Liver (tissue), 9 donors: ENCODE data around the gene C12orf60. TPM values are rescaled to one million over a fixed set of nuclear protein-coding genes. Genes with fewer than 3 reads are reported as not detected.

ENCODE experiments used
- DNase-seq: peaks from one replicate; pipeline ENCODE4 v3.0.0-alpha.2; 2017; ENCODE audit warnings: low spot score
- H3K27ac ChIP-seq, 2 donors: one replicate each; pipeline ENCODE4 v1.7.0; 2013; ENCODE audit warnings: inconsistent platforms in 2 of 2, low read length in 2 of 2, control low read depth in 1 of 2, low read depth in 1 of 2, mild to moderate bottlenecking in 1 of 2
- H3K27me3 ChIP-seq, 4 donors: one replicate each; pipeline versions ENCODE4 v1.6.1 to v1.7.0; 2013; ENCODE audit warnings: low read length in 3 of 4, inconsistent platforms in 1 of 4, mild to moderate bottlenecking in 1 of 4, moderate library complexity in 1 of 4; ENCODE audit not compliant: control insufficient read depth in 4 of 4, insufficient read depth in 4 of 4
- H3K36me3 ChIP-seq, 4 donors: one replicate each; pipeline versions ENCODE4 v1.6.1 to v1.7.0; 2013; ENCODE audit warnings: low read length in 3 of 4, mild to moderate bottlenecking in 3 of 4, low read depth in 1 of 4, moderate library complexity in 1 of 4; ENCODE audit not compliant: control insufficient read depth in 4 of 4, insufficient read depth in 3 of 4
- H3K4me1 ChIP-seq, 4 donors: one replicate each; pipeline versions ENCODE4 v1.6.1 to v1.7.0; 2013; ENCODE audit warnings: low read length in 3 of 4, mild to moderate bottlenecking in 3 of 4, moderate library complexity in 1 of 4; ENCODE audit not compliant: control insufficient read depth in 4 of 4, insufficient read depth in 4 of 4
- H3K4me3 ChIP-seq, 3 donors: one replicate each; pipeline versions ENCODE4 v1.6.1 to v1.7.0; 2013; ENCODE audit warnings: low read length in 3 of 3, control low read depth in 1 of 3, low read depth in 1 of 3, mild to moderate bottlenecking in 1 of 3
- H3K9ac ChIP-seq, 2 donors: one replicate each; pipeline ENCODE4 v1.7.0; 2013; ENCODE audit warnings: low read length in 2 of 2, mild to moderate bottlenecking in 2 of 2, moderate library complexity in 2 of 2, control low read depth in 1 of 2, low read depth in 1 of 2
- H3K9me3 ChIP-seq, 4 donors: one replicate each; pipeline versions ENCODE4 v1.6.1 to v1.7.0; 2013; ENCODE audit warnings: low read length in 3 of 4; ENCODE audit not compliant: control insufficient read depth in 4 of 4
- FOXA1 ChIP-seq: IDR thresholded peaks from 2 replicates; pipeline ENCODE4 v1.6.1; 2016; ENCODE audit warnings: antibody characterized with exemption
- GABPA ChIP-seq, 2 donors: IDR thresholded peaks in 1 of 2; conservative IDR thresholded peaks in 1 of 2; 2 replicates each; pipeline ENCODE4 v1.6.1; 2016; ENCODE audit warnings: antibody characterized with exemption in 2 of 2, mild to moderate bottlenecking in 1 of 2, moderate library complexity in 1 of 2
- HNF4A ChIP-seq, 2 donors: conservative IDR thresholded peaks; 2 replicates each; pipeline ENCODE4 v1.6.1; 2016; ENCODE audit warnings: antibody characterized with exemption in 2 of 2, mild to moderate bottlenecking in 2 of 2
- JUND ChIP-seq, 2 donors: IDR thresholded peaks; 2 replicates each; pipeline ENCODE4 v1.6.1; 2016; ENCODE audit warnings: antibody characterized with exemption in 2 of 2
- NR2F2 ChIP-seq: IDR thresholded peaks from 2 replicates; pipeline ENCODE4 v1.6.1; 2016; ENCODE audit warnings: antibody characterized with exemption
- RXRA ChIP-seq, 2 donors: IDR thresholded peaks; 2 replicates each; pipeline ENCODE4 v1.6.1; 2017 to 2018; ENCODE audit warnings: antibody characterized with exemption in 2 of 2, mild to moderate bottlenecking in 1 of 2
- SP1 ChIP-seq: IDR thresholded peaks from 2 replicates; pipeline ENCODE4 v1.6.1; 2018; ENCODE audit warnings: antibody characterized with exemption, mild to moderate bottlenecking
- TAF1 ChIP-seq: conservative IDR thresholded peaks from 2 replicates; pipeline ENCODE4 v1.6.1; 2016; ENCODE audit warnings: antibody characterized with exemption, mild to moderate bottlenecking
- YY1 ChIP-seq: IDR thresholded peaks from 2 replicates; pipeline ENCODE4 v1.6.1; 2016; ENCODE audit warnings: antibody characterized with exemption, mild to moderate bottlenecking
- WGBS: extraction: QIAGEN DNeasy Blood & Tissue Kit; methylation state at CpG from one replicate; pipeline ENCODE4 v1.1.7; 2013; 5-methylcytosine and 5-hydroxymethylcytosine counted together
- polyA plus RNA-seq, 2 donors: library from polyadenylated mRNA; stranded (reverse) in 1 of 2; unstranded in 1 of 2; fragments of 200-250 nt in 1 of 2; fragments of >200 nt in 1 of 2; fragmentation: Nextera tagmentation in 1 of 2; extraction: Ambion mirVana in 1 of 2; gene quantifications; one replicate each; pipeline versions ENCODE4 v1.2.1 to v1.2.3, GENCODE V29; 2013 to 2015
- total RNA-seq, 2 donors: library from RNA; depleted of rRNA; stranded (reverse); fragments of >200 nt; gene quantifications; one replicate each; pipeline ENCODE4 v1.2.3, GENCODE V29; 2014
- TF ChIP-seq, protein P1 (sequence below): IDR thresholded peaks from 2 replicates; pipeline ENCODE4 v1.6.1; 2016; ENCODE audit warnings: antibody characterized with exemption
- TF ChIP-seq, protein P2 (sequence below): IDR thresholded peaks from 2 replicates; pipeline ENCODE4 v1.6.1; 2016; ENCODE audit warnings: antibody characterized with exemption
- TF ChIP-seq, protein P3 (sequence below): IDR thresholded peaks from 2 replicates; pipeline ENCODE4 v1.6.1; 2016; ENCODE audit warnings: antibody characterized with exemption
- TF ChIP-seq, protein P4 (sequence below): IDR thresholded peaks from 2 replicates; pipeline ENCODE4 v1.6.1; 2016; ENCODE audit warnings: antibody characterized with exemption, mild to moderate bottlenecking
- donor health status: healthy.
- donor health status: healthy.
- donor health status: healthy.
- donor health status: healthy.
- donor health status: healthy.

C12orf60 gene
- total and polyA plus RNA-seq, 4 donors: 0.50 to 1.9 (median 1.0) TPM

DNA sequence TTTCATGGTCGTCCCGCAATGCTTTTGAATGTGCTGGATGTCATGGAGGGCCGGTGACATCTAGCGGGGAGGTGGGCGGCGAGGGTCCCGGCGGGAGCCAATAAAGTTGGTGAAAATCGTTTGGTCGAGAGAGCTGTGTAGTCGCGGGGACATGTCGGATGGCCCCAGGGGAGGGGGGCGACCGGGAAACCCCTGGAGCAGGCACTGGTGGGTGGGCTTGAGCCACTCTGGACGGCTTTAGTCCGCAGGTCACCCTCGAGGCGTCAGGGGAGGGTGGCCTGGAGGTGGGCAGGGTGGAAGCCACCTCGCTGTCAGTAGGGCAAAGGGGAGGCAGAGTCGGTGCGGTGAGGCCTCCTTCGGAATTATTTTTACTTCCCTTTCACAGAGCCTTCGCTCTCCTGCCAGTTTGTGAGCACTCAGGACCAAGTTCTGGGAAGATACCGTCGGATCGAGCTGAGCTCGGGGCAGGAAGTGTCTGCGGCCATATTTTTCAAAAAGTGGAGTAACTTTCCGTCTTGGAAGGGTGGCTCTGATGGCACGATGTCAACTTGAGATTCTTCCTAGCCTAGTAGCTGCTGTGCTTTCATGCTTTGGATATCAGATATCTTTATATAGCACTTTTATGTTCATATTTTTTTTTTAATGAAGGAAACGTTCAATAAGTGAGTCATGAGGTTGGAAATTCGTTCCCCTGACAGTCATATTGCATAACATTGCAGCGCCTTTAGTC lies 28.4 kb upstream of the C12orf60 start:
- Histone ChIP-seq H3K9me3 (no peaks in the 10 kb centered on the region), H3K27ac (peak overlapping the region; percentile 80 to 93), H3K27me3 (no peaks in the 10 kb centered on the region), H3K9ac (peak overlapping the region in 1 of 2 donors; percentile 78), H3K36me3 (no peaks in the 10 kb centered on the region), H3K4me3 (peak overlapping the region; percentile 72 to 79 (median 74)), H3K4me1 (peaks cover 0 to 21% (median 5%) of the 10 kb centered on the region in 4 donors)
- TF ChIP-seq TAF1 (no peak), SP1 (peak; percentile 7), GABPA (IDR thresholded peaks at IDR 0.05 in 1 of 2, conservative IDR thresholded peaks at IDR 0.05 in 1 of 2) (no peak), RXRA (IDR thresholded peaks at IDR 0.05) (peak; percentile 24 to 56), JUND (IDR thresholded peaks at IDR 0.05) (peak in 1 of 2 donors; percentile 52), NR2F2 (no peak), YY1 (peak; percentile 69), HNF4A (conservative IDR thresholded peaks at IDR 0.05) (no peak), FOXA1 (no peak)
- TF ChIP-seq, protein P1, sequence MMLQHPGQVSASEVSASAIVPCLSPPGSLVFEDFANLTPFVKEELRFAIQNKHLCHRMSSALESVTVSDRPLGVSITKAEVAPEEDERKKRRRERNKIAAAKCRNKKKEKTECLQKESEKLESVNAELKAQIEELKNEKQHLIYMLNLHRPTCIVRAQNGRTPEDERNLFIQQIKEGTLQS: no peak
- TF ChIP-seq, protein P2, sequence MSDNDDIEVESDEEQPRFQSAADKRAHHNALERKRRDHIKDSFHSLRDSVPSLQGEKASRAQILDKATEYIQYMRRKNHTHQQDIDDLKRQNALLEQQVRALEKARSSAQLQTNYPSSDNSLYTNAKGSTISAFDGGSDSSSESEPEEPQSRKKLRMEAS: no peak
- TF ChIP-seq, protein P3, sequence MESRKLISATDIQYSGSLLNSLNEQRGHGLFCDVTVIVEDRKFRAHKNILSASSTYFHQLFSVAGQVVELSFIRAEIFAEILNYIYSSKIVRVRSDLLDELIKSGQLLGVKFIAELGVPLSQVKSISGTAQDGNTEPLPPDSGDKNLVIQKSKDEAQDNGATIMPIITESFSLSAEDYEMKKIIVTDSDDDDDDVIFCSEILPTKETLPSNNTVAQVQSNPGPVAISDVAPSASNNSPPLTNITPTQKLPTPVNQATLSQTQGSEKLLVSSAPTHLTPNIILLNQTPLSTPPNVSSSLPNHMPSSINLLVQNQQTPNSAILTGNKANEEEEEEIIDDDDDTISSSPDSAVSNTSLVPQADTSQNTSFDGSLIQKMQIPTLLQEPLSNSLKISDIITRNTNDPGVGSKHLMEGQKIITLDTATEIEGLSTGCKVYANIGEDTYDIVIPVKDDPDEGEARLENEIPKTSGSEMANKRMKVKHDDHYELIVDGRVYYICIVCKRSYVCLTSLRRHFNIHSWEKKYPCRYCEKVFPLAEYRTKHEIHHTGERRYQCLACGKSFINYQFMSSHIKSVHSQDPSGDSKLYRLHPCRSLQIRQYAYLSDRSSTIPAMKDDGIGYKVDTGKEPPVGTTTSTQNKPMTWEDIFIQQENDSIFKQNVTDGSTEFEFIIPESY: no peak
- TF ChIP-seq, protein P4, sequence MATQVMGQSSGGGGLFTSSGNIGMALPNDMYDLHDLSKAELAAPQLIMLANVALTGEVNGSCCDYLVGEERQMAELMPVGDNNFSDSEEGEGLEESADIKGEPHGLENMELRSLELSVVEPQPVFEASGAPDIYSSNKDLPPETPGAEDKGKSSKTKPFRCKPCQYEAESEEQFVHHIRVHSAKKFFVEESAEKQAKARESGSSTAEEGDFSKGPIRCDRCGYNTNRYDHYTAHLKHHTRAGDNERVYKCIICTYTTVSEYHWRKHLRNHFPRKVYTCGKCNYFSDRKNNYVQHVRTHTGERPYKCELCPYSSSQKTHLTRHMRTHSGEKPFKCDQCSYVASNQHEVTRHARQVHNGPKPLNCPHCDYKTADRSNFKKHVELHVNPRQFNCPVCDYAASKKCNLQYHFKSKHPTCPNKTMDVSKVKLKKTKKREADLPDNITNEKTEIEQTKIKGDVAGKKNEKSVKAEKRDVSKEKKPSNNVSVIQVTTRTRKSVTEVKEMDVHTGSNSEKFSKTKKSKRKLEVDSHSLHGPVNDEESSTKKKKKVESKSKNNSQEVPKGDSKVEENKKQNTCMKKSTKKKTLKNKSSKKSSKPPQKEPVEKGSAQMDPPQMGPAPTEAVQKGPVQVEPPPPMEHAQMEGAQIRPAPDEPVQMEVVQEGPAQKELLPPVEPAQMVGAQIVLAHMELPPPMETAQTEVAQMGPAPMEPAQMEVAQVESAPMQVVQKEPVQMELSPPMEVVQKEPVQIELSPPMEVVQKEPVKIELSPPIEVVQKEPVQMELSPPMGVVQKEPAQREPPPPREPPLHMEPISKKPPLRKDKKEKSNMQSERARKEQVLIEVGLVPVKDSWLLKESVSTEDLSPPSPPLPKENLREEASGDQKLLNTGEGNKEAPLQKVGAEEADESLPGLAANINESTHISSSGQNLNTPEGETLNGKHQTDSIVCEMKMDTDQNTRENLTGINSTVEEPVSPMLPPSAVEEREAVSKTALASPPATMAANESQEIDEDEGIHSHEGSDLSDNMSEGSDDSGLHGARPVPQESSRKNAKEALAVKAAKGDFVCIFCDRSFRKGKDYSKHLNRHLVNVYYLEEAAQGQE: no peak
- 7% methylated on average over 34 of the region's 34 CpGs for WGBS
- DNase-seq: peak; percentile 60

DNA sequence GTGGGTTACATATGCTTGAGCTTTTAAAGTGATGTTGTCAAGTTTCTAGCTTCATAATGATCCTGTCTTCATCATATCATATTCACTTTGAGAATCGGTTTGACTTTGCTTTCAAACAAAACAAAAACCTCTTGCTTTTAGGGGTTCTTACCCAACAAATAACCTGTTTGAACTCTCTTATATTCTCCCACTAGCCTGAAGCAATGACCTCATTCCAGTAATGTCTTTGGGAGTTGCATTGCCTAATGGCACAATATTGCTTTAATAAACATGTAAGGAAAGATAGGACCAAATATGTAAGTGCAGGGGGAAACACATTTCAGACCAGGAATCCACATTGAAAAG lies 27.9 kb upstream of the C12orf60 start:
- 43% methylated on average over 1 of the region's 1 CpG for WGBS
- no peak for DNase-seq
- Histone ChIP-seq H3K36me3 (no peaks in the 10 kb centered on the region), H3K27ac (peak overlapping the region; percentile 80 to 93), H3K27me3 (no peaks in the 10 kb centered on the region), H3K4me3 (peak overlapping the region in 1 of 3 donors; percentile 72), H3K9ac (no peak overlapping the region), H3K4me1 (peaks cover 0 to 21% (median 5%) of the 10 kb centered on the region in 4 donors), H3K9me3 (no peaks in the 10 kb centered on the region)
- TF ChIP-seq HNF4A (conservative IDR thresholded peaks at IDR 0.05): no peak
- TF ChIP-seq JUND (IDR thresholded peaks at IDR 0.05): peak in 1 of 2 donors; percentile 38
